NCI-H1092 (cell line): ENCODE measurements around the gene INTS15.
"Not testable (repeated sequence)": the region's sequence is repeated elsewhere in the genome, so short reads cannot be mapped to it uniquely, and the experiment has no call there.

Source experiments
- DNase-seq: peaks from one replicate; lab custom pipeline; 2025; lab: John Stamatoyannopoulos, UW

Gene INTS15

GRCh38 chr7:6618621-6619020, 28.8 kb downstream of the INTS15 start:
- no peak for DNase-seq

DNA sequence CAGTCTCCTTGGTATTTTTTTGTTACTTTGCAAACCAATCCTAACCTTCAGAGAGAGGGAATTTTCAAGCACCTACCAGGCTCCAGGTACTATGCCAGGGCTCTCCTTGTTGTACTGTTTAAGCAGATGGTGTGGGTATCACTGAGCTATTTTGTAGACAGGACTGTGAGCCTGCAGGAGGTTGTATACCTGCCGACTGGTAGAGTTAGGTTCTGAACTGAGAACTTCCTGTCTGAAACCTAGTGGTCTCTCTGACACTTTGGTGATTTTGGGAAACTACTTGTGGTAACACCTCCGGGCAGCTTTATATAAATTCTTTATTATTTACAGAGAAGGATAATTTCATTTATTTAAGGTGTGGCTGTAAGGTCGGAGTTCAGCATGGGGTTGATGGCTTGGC, 30.1 kb downstream of the INTS15 start:
- no peak for DNase-seq

DNA sequence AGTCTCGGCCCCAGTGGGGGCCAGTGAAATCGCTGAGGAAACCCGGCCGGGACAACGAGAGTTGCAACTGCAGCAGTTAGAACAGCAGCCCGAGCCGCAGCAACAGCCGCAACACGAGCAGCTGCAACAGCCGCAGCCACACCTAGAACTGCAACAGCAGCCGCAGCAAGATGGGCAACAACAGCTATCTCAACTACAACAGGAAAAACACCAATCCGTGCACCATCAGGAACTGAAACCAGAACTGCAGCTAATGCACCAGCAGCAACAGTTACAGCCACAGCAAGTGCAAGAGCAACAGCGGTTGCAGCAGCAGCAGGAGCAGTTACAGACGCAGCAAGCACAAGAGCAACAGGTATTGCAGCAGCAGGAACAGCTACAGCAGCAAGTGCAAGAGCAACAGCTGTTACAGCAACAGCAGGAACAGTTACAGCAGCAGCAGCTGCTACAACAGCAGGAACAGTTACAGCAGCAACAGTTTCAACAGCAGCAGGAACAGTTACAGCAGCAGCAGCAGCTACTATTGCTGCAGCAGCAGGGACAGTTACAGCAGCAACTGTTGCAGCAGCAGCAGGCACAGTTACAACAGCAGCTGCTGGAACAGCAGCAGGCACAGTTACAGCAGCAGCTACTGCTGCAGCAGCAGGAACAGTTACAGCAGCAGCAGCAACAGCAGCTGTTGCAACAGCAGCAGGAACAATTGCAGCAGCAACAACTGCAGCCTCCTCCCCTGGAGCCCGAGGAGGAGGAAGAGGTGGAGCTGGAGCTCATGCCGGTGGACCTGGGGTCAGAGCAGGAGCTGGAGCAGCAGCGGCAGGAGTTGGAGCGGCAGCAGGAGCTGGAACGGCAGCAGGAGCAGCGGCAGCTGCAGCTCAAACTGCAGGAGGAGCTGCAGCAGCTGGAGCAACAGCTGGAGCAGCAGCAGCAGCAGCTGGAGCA, 31.6 kb downstream of the INTS15 start:
- DNase-seq, result no peak

DNA sequence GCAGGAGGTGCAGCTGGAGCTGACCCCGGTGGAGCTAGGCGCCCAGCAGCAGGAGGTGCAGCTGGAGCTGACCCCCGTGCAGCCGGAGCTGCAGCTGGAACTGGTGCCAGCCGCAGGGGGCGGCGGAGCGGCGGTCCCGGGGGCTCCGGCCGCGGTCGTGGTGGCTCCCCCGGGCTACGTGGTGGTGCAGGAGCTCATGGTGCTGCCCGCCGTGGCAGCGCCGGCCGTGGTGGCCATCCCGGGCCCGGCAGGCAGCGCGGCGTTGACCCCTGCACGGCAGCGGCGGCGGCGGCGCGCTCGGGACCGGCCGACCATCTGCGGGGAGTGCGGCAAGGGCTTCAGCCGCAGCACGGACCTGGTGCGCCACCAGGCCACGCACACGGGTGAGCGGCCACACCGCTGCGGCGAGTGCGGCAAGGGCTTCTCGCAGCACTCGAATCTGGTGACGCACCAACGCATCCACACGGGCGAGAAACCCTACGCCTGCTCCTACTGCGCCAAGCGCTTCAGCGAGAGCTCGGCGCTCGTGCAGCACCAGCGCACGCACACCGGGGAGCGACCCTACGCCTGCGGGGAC, 32.4 kb downstream of the INTS15 start:
- no peak for DNase-seq

- no peak for DNase-seq
Observed at GRCh38 chr7:6623589-6624245, 33.9 kb downstream of the INTS15 start.

GRCh38 chr7:6624246-6624611, 34.4 kb downstream of the INTS15 start:
- no peak for DNase-seq

DNA sequence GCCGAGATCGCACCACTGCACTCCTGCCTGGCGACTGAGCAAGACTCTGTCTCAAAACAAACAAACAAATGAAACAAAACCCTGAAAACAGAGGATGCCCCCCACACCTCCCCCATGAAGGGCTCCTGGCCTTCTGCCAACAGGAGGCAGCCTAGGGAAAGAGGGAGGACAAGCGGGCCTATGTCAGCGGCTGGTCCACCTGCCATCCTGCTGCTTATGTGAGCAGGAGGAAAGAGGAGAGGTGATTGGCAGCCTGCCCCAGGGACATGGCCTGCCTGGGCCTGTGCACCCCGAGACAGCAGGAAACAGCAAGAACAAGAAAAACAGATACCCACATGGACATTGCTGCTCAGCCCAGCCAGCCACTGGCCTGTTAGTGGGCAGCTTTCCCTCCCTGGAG, 38.2 kb downstream of the INTS15 start:
- DNase-seq, result peak; percentile 53

- no peak for DNase-seq
Observed at GRCh38 chr7:6630007-6630849, 40.4 kb downstream of the INTS15 start.

DNA sequence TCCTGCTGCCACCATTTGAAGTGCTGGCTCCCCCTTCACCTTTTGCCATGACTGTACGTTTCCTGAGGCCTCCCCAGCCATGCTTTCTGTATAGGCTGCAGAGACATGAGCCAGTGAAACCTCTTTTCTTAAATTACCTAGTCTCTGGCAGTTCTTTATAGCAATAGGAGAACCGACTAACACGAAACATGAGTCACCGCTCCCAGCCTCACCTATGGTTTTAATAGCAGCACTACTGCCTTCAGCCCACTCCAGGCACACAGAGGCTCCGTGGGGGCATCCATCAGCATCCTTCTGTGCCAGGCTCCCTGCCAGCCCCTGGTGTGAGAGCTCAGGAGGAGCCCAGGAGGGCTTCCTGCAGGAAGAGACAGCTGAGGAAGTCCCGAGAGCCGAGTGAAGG, 41.8 kb downstream of the INTS15 start:
- no peak for DNase-seq

DNA sequence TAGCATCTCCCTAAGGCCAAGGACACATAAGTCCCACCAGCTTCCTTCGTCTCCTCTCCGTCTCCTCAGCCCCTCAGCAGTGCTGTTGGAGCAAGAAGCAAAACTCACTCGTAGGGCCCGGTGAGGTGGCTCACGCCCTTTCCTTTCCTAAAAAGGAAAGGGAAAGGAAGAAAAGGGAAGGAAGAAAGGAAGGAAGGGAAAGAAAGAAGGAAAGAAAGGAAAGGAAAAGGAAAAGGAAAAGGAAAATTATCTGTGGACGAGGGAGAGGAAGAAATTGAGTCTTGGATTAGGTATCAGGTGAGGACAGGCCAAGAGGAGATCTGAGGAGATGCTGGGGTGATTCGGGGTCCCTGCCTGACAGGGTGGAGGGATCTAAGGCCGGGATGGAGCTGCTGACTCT, 44.2 kb downstream of the INTS15 start:
- DNase-seq, result no peak

GRCh38 chr7:6634971-6635370, 45.1 kb downstream of the INTS15 start:
- DNase-seq, result not testable (repeated sequence)

- no peak for DNase-seq
Observed at GRCh38 chr7:6636741-6637543, 47.1 kb downstream of the INTS15 start, which contains the start of gene ZNF316. ZNF316 (plus strand) TSS chr7:6637318; CDS start chr7:6642410, 5,092 bp downstream.

DNA sequence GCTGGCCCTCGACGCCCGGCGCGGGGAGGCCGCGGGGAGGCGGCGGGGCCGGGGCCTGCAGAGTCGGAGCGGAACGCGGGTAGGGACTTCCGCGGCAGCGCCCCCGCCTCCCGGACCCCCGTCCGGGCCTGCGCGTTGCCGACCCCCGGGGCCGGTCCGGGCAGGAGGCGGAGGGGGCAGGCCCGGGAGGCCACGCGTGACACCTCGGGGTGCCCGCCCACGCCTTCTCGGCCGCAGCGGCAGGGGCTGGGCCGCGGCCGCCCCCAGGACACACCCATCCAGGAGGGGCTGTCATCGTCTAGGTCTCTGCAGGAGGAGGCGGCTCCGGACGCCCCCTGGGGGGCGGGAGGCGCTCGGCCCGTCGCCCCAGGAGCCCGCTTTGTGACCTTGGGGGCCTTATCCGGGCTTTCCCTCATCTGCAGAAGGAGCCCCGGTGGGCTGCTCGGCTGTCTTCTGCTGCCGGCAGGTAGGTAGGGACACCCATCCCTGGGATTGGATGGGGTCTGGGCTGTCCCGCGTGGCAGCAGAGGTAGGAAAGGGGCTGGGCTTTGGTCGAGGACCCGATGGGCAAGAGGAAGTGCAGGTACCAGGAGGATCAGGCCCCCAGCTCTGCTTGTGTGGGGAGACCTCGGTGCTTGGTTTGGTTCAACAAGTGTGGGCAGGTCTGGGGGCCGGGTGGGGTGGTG, 47.9 kb downstream of the INTS15 start:
- peak; percentile 18 for DNase-seq

DNA sequence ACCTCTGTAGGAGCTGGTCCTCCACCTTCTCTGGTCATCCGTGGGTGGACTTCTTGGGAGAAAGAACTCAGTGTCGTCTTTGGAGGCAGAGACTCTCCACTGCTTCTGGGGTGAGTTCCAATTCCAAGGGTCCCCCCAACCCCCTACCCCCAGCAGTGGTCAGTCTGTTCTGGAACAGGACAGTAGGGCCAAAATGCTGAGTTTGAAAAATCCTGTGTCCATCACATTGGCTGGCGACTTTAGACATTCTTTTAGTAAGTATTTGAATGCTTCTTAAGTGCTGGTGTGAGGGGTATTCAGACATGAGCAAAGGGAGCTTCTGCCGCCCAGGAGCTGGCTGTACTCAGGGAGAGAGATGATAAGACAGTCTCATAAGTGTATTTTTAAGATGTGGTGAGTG, 49.2 kb downstream of the INTS15 start:
- no peak for DNase-seq

- no peak for DNase-seq
Observed at GRCh38 chr7:6639627-6640026, 49.8 kb downstream of the INTS15 start.

DNA sequence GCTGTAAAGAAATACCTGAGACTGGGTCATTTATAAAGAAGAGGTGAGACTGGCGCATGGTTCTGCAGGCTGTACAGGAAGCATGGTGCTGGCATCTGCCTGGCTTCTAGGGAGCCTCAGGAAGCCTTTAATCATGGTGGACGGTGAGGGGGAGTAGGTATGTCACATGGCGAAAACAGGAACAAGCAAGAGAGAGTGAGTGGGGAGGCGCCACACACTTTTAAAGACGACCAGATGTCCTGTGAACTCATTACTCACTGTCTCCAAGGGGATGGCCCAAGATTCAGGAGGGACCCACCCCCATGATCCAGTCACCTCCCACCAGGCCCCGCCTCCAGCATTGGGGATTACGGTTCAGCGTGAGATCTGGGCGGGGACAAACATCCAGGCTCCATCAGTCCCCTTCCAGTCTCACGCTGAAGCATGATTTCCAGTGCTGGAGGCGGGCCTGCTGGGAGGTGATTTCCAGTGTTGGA, 50.5 kb downstream of the INTS15 start:
- no peak for DNase-seq

GRCh38 chr7:6641305-6642035, 51.6 kb downstream of the INTS15 start:
- no peak for DNase-seq

GRCh38 chr7:6642239-6642839, 52.5 kb downstream of the INTS15 start:
- DNase-seq, result no peak
